GM12878 (cell line): ENCODE results near the gene FGR. TPM values are rescaled to one million over a fixed set of nuclear protein-coding genes. Genes with fewer than 3 reads are reported as not detected.

Experiments
- ATAC-seq: fragments of 200-7000 bp; cut with Tn5 transposase; 3 replicates; pipeline ENCODE4 v1.9.1; 2020; ENCODE audit warnings: mild to moderate bottlenecking, moderate library complexity
- Bru-seq: library from RNA; stranded (reverse); fragments of 400-500 nt; gene quantifications from one replicate; lab custom pipeline; 2021; lab: Mats Ljungman, UMichigan
- BruChase-seq, 2 experiments: library from RNA; stranded (reverse); fragments of 400-500 nt; gene quantifications; one replicate each; lab custom pipeline; 2021; lab: Mats Ljungman, UMichigan
- BruUV-seq: library from RNA; stranded (reverse); fragments of 400-500 nt; replicated peaks from 2 replicates; lab custom pipeline; 2021; lab: Mats Ljungman, UMichigan
- CTCF ChIA-PET: fragments of 300-600 bp; sonication (Branson Sonifier 250); formaldehyde crosslinking; extraction: SDS; loops from one replicate; lab custom pipeline; 2021; ENCODE audit warnings: inconsistent platforms; lab: Yijun Ruan, JAX
- POLR2A ChIA-PET: fragments of 350-600 bp; formaldehyde crosslinking; extraction: SDS; loops from one replicate; lab custom pipeline; 2021; ENCODE audit warnings: inconsistent platforms; lab: Charles Lee
- RAD21 ChIA-PET: fragments of 300-600 bp; sonication (Branson Sonifier 250); formaldehyde crosslinking; loops from one replicate; lab custom pipeline; 2023; ENCODE audit warnings: antibody characterized with exemption; ENCODE audit not compliant: unreplicated experiment; lab: Charles Lee
- SMC1A ChIA-PET: fragments of 300-600 bp; sonication (Branson Sonifier 250); formaldehyde crosslinking; loops from one replicate; lab custom pipeline; 2023; ENCODE audit not compliant: unreplicated experiment, uncharacterized antibody; lab: Charles Lee
- DNase-seq: peaks from one replicate; pipeline ENCODE4 v3.0.0-alpha.2; 2011; ENCODE audit warnings: low read depth, low spot score
- FAIRE-seq: peaks from 3 replicates; lab custom pipeline; 2011; peaks lifted over from hg19 to GRCh38; lab: Jason Lieb, UNC
- H2AFZ ChIP-seq: 2 replicates; pipeline ENCODE4 v1.6.0; 2011; ENCODE audit warnings: low read depth, low read length, control low read depth; ENCODE audit not compliant: control insufficient read depth
- H3K27ac ChIP-seq: 2 replicates; pipeline ENCODE4 v1.5.1; 2011; ENCODE audit warnings: control low read depth; ENCODE audit not compliant: control insufficient read depth, insufficient read depth
- H3K27me3 ChIP-seq, 2 experiments: replicated peaks in 1 of 2; 2 replicates each; pipeline versions ENCODE4 v1.6.0 to v1.6.1; 2011; ENCODE audit warnings: low read length in 1 of 2; ENCODE audit not compliant: control insufficient read depth in 2 of 2, insufficient read depth in 2 of 2
- H3K36me3 ChIP-seq, 2 experiments: 2 replicates each; pipeline ENCODE4 v1.5.1; 2011; ENCODE audit warnings: low read length in 1 of 2; ENCODE audit not compliant: control insufficient read depth in 2 of 2, insufficient read depth in 2 of 2
- H3K4me1 ChIP-seq: 2 replicates; pipeline ENCODE4 v1.6.1; 2011; ENCODE audit warnings: mild to moderate bottlenecking, low read length, moderate library complexity, mixed read lengths; ENCODE audit not compliant: control insufficient read depth, insufficient read depth
- H3K4me2 ChIP-seq: 2 replicates; pipeline ENCODE4 v1.6.0; 2011; ENCODE audit warnings: control low read depth; ENCODE audit not compliant: control insufficient read depth, insufficient read depth
- H3K4me3 ChIP-seq: fragments of 200-600 bp; sonication (generic); 2 replicates; pipeline ENCODE4 v1.5.1; 2016
- H3K79me2 ChIP-seq: 2 replicates; pipeline ENCODE4 v1.6.0; 2011; ENCODE audit warnings: low read length; ENCODE audit not compliant: control insufficient read depth, insufficient read depth
- H3K9ac ChIP-seq: 2 replicates; pipeline ENCODE4 v1.8.0; 2011; ENCODE audit warnings: low read length, control low read depth, mixed read lengths; ENCODE audit not compliant: control insufficient read depth, insufficient read depth
- H3K9me3 ChIP-seq: replicated peaks from 3 replicates; pipeline ENCODE4 v1.5.1; 2011; ENCODE audit warnings: mild to moderate bottlenecking, low read length; ENCODE audit not compliant: control insufficient read depth, insufficient read depth
- H4K20me1 ChIP-seq: 2 replicates; pipeline ENCODE4 v1.6.0; 2011; ENCODE audit not compliant: control insufficient read depth, insufficient read depth
- E4F1 ChIP-seq: fragments of 450-650 bp; IDR thresholded peaks from 2 replicates; pipeline ENCODE4 v1.6.1; 2018; ENCODE audit warnings: borderline replicate concordance, mild to moderate bottlenecking; ENCODE audit not compliant: partially characterized antibody
- HDAC6 ChIP-seq: fragments of 200-600 bp; sonication (generic); IDR thresholded peaks from one replicate; pipeline ENCODE4 v1.8.0; 2017; ENCODE audit warnings: antibody characterized with exemption; ENCODE audit not compliant: unreplicated experiment
- NFYA ChIP-seq: IDR thresholded peaks from 2 replicates; pipeline ENCODE4 v1.6.1; 2011; ENCODE audit warnings: low read depth, mild to moderate bottlenecking, low read length, improper control_type of control experiment, borderline replicate concordance
- PAX8 ChIP-seq: fragments of 450-650 bp; IDR thresholded peaks from 2 replicates; pipeline ENCODE4 v1.6.1; 2017; ENCODE audit warnings: mild to moderate bottlenecking, moderate library complexity
- RB1 ChIP-seq: fragments of 450-650 bp; formaldehyde crosslinking; IDR thresholded peaks from 2 replicates; pipeline ENCODE4 v1.6.1; 2017; ENCODE audit warnings: mild to moderate bottlenecking, borderline replicate concordance
- STAT3 ChIP-seq: IDR thresholded peaks from 2 replicates; pipeline ENCODE4 v1.6.1; 2011; ENCODE audit warnings: low read depth, low read length, improper control_type of control experiment
- ZSCAN29 ChIP-seq: fragments of 450-650 bp; IDR thresholded peaks from 2 replicates; pipeline ENCODE4 v1.6.1; 2017; ENCODE audit warnings: mild to moderate bottlenecking, moderate library complexity
- WGBS: methylation state at CpG from one replicate; pipeline ENCODE4 v1.1.6; 2016; ENCODE audit warnings: low lambda C conversion rate; ENCODE audit not compliant: insufficient replicate concordance, insufficient coverage; ENCODE audit errors: missing lambda C conversion rate; 5-methylcytosine and 5-hydroxymethylcytosine counted together
- in situ Hi-C: fragments of 300-500 bp; cut with MboI; formaldehyde crosslinking; loops from 9 replicates; pipeline ENCODE4 v1.14.3; 2018; ENCODE audit warnings: mixed read lengths
- intact Hi-C: fragments of 100-400 bp; cut with micrococcal nuclease; formaldehyde crosslinking; loops from one replicate; pipeline ENCODE4 v1.14.2; 2022; ENCODE audit not compliant: unreplicated experiment
- long read RNA-seq, 2 experiments: library from polyadenylated mRNA; unstranded; transcript quantifications; one replicate each; pipeline ENCODE4 v2.0.0, GENCODE V29; 2019 to 2020
- polyA minus RNA-seq, 3 experiments: library from RNA; depleted of rRNA, polyadenylated mRNA; stranded (reverse); fragments of >200 nt; gene quantifications; 2 replicates each; pipeline ENCODE4 v1.2.3, GENCODE V29; 2011
- polyA plus RNA-seq, 11 experiments: library from polyadenylated mRNA; depleted of rRNA in 4 of 11; unstranded in 6 of 11; stranded (reverse) in 5 of 11; fragments of >200 nt; fragmentation: Nextera tagmentation in 4 of 11; fragmentation: Illumina TruSeq in 1 of 11; extraction: Ambion mirVana in 4 of 11; extraction: Trizol in 1 of 11; gene quantifications; 1 replicate in 1 of 11; 2 replicates in 10 of 11; pipeline versions ENCODE4 v1.2.1 to v1.2.3, GENCODE V29; 2011 to 2016; ENCODE audit warnings: inconsistent platforms in 2 of 11, missing spikeins in 2 of 11, low read depth in 1 of 11
- total RNA-seq, 4 experiments: library from RNA; depleted of rRNA in 3 of 4; stranded (reverse); fragments of >200 nt in 3 of 4; fragmentation: Illumina TruSeq in 1 of 4; extraction: Trizol in 1 of 4; gene quantifications; 2 replicates each; pipeline versions ENCODE4 v1.2.1 to v1.2.3, GENCODE V29; 2013 to 2021

FGR gene
- total RNA-seq (2013; cell fraction: nucleolus; rRNA removed): 199 and 205 TPM in 2 replicates
- 97.3 and 105 TPM in 2 replicates for total RNA-seq (2014; rRNA removed)
- total RNA-seq (2014; rRNA removed; fragmentation: Illumina TruSeq; extraction: Trizol): 53.3 and 54.3 TPM in 2 replicates
- 80.2 and 83.8 TPM in 2 replicates for total RNA-seq (2021)
- polyA plus RNA-seq (2011; ENCODE audit: low read depth): 34.5 TPM
- polyA plus RNA-seq (2011; rRNA removed): 129 and 193 TPM in 2 replicates
- polyA plus RNA-seq (2011; cell fraction: cytosol; rRNA removed): 212 and 255 TPM in 2 replicates
- polyA plus RNA-seq (2011; cell fraction: nucleus; rRNA removed): 826 and 1,005 TPM in 2 replicates
- 59.3 and 73.9 TPM in 2 replicates for polyA plus RNA-seq (2012)
- polyA plus RNA-seq (2014; fragmentation: Illumina TruSeq; extraction: Trizol): 59.5 and 80.8 TPM in 2 replicates
- polyA plus RNA-seq (2014; fragmentation: Nextera tagmentation; extraction: Ambion mirVana): 10 to 100 TPM; 10.9 to 13.1 TPM
- 108 and 127 TPM in 2 replicates for polyA plus RNA-seq (2014; rRNA removed)
- 10 to 100 TPM; 60.1 to 68.6 TPM for polyA plus RNA-seq (2016; fragmentation: Nextera tagmentation; extraction: Ambion mirVana)
- 91.0 and 144 TPM in 2 replicates for polyA minus RNA-seq (2011; rRNA and poly(A)+ RNA removed)
- polyA minus RNA-seq (2011; cell fraction: cytosol; rRNA and poly(A)+ RNA removed): 35.3 and 38.5 TPM in 2 replicates
- 102 and 127 TPM in 2 replicates for polyA minus RNA-seq (2011; cell fraction: nucleus; rRNA and poly(A)+ RNA removed)
- Bru-seq, nascent RNA: percentile 92 among the genes with signal in this experiment
- BruChase-seq, experiment 1, labeled RNA remaining after a 6-hour chase: percentile 94 among the genes with signal in this experiment
- percentile 90 among the genes with signal in this experiment for BruChase-seq, experiment 2, labeled RNA remaining after a 2-hour chase
- long read RNA-seq, experiment 1, transcript FGR-204 (13 exons, 2,483 nt): minor isoform, 9 of 63 reads
- long read RNA-seq, experiment 1, transcript FGR-202 (11 exons, 2,350 nt): minor isoform, 5 of 63 reads
- long read RNA-seq, experiment 1, transcript FGR-201 (13 exons, 2,021 nt): major isoform, 22 of 63 reads
- long read RNA-seq, experiment 1, partial matches to known transcripts: 6 of 63 reads
- long read RNA-seq, experiment 1, other reads (novel, unspliced or antisense): 19 of 63 reads
- long read RNA-seq, experiment 2, transcript FGR-201 (13 exons, 2,021 nt): major isoform, 39 of 91 reads
- long read RNA-seq, experiment 2, transcript FGR-204 (13 exons, 2,483 nt): minor isoform, 14 of 91 reads
- long read RNA-seq, experiment 2, partial matches to known transcripts: 8 of 91 reads
- long read RNA-seq, experiment 2, other reads (novel, unspliced or antisense): 28 of 91 reads

- Histone ChIP-seq H3K27ac (peak within 1 kb of the TSS; percentile 95), H3K9me3 (no peaks in the 10 kb centered on the region; the same call in 2 of the 3 replicates), H3K4me1 (peaks cover 63% of the 10 kb centered on the region), H3K4me2 (peak within 1 kb of the TSS; percentile 87), H3K4me3 (peak within 1 kb of the TSS; percentile 66), H3K27me3 (no peaks in the 10 kb centered on the region), H4K20me1 (no peaks in the 10 kb centered on the region), H3K9ac (peak within 1 kb of the TSS; percentile 86), H3K79me2 (peaks cover 3% of the 10 kb centered on the region), H3K36me3 (no peaks in the 10 kb centered on the region), H2AFZ (peak within 1 kb of the TSS; percentile 46)
- RAD21 ChIA-PET: interaction anchor here (2.6 to 14.6 kb wide), 2 partner anchors 24 to 29 kb away, joined by 10 to 211 read pairs; no protein-coding TSS in a partner anchor
- CTCF ChIA-PET: interaction anchor here (9.0 to 17.2 kb wide), 2 partner anchors 27 kb away, joined by 97 to 208 read pairs; partner anchors contain the start of gene AHDC1
- BruUV-seq: no TSS peak
- no peak for TF ChIP-seq NFYA
- no peak for TF ChIP-seq HDAC6
- TF ChIP-seq E4F1: no peak
- TF ChIP-seq PAX8: no peak
- TF ChIP-seq ZSCAN29: no peak
- TF ChIP-seq RB1: no peak
- TF ChIP-seq STAT3: no peak
- SMC1A ChIA-PET: interaction anchor here (2.9 kb wide), 1 partner anchor 25 kb away, joined by 11 read pairs; no protein-coding TSS in a partner anchor
- WGBS: 42% methylated on average over 17 of the region's 28 CpGs
- FAIRE-seq (no peak), DNase-seq (no peak), ATAC-seq (no peak)
- in situ Hi-C loops: no loop called here
- intact Hi-C loops: no loop called here
- POLR2A ChIA-PET: interaction anchor here (2.0 to 14.3 kb wide), 3 partner anchors 10 to 28 kb away, joined by 10 to 141 read pairs (median 89); no protein-coding TSS in a partner anchor
Observed at GRCh38 chr1:27634985-27635367, at the start of gene FGR. Gene FGR (minus strand): TSS chr1:27635185. CDS start chr1:27623916, 11,269 bp downstream.
